GM23248 (cell line): ENCODE results near the gene ZBTB8A. TPM values are rescaled to one million over a fixed set of nuclear protein-coding genes. Genes with fewer than 3 reads are reported as not detected.

Source experiments
- DNase-seq: peaks from one replicate; pipeline ENCODE4 v3.0.0-alpha.2; 2015
- H2AFZ ChIP-seq: fragments of 200-600 bp; sonication (generic); 2 replicates; pipeline ENCODE4 v1.6.1; 2016; ENCODE audit warnings: antibody characterized with exemption
- H3F3A ChIP-seq: fragments of 200-600 bp; sonication (generic); 2 replicates; pipeline ENCODE4 v1.6.1; 2016; ENCODE audit warnings: mild to moderate bottlenecking, antibody characterized with exemption, mixed run types; ENCODE audit not compliant: insufficient read depth
- H3K27ac ChIP-seq: fragments of 200-600 bp; sonication (generic); 2 replicates; pipeline ENCODE4 v1.5.1; 2016; ENCODE audit warnings: mild to moderate bottlenecking
- H3K27me3 ChIP-seq: fragments of 200-600 bp; sonication (generic); replicated peaks from 2 replicates; pipeline ENCODE4 v1.6.1; 2016; ENCODE audit warnings: mild to moderate bottlenecking; ENCODE audit not compliant: insufficient read depth
- H3K36me3 ChIP-seq: fragments of 200-600 bp; sonication (generic); 2 replicates; pipeline ENCODE4 v1.6.1; 2016; ENCODE audit warnings: low read depth, mild to moderate bottlenecking
- H3K4me1 ChIP-seq: fragments of 200-600 bp; sonication (generic); 2 replicates; pipeline ENCODE4 v1.6.1; 2016; ENCODE audit warnings: mild to moderate bottlenecking; ENCODE audit not compliant: insufficient read depth
- H3K4me2 ChIP-seq: fragments of 200-600 bp; sonication (generic); one replicate; pipeline ENCODE4 v1.6.1; 2016; ENCODE audit warnings: mild to moderate bottlenecking; ENCODE audit not compliant: unreplicated experiment
- H3K4me3 ChIP-seq: fragments of 200-600 bp; sonication (generic); 2 replicates; pipeline ENCODE4 v1.5.1; 2016; ENCODE audit warnings: mild to moderate bottlenecking
- H3K79me2 ChIP-seq: fragments of 200-600 bp; sonication (generic); 2 replicates; pipeline ENCODE4 v1.6.1; 2016; ENCODE audit warnings: mild to moderate bottlenecking; ENCODE audit not compliant: insufficient read depth
- H3K9ac ChIP-seq: fragments of 200-600 bp; sonication (generic); 2 replicates; pipeline ENCODE4 v1.6.1; 2016; ENCODE audit warnings: mild to moderate bottlenecking
- H3K9me2 ChIP-seq: fragments of 200-600 bp; sonication (generic); 2 replicates; pipeline ENCODE4 v1.6.1; 2016; ENCODE audit warnings: mixed run types, mild to moderate bottlenecking, moderate library complexity; ENCODE audit not compliant: insufficient read depth
- H3K9me3 ChIP-seq: fragments of 200-600 bp; sonication (generic); one replicate; pipeline ENCODE4 v1.6.1; 2017; ENCODE audit warnings: low read depth
- H4K20me1 ChIP-seq: fragments of 200-600 bp; sonication (generic); 2 replicates; pipeline ENCODE4 v1.6.0; 2016; ENCODE audit not compliant: insufficient read depth
- EZH2 ChIP-seq: fragments of 200-600 bp; sonication (generic); IDR thresholded peaks from 2 replicates; pipeline ENCODE4 v1.6.1; 2018; ENCODE audit warnings: antibody characterized with exemption, mild to moderate bottlenecking; ENCODE audit not compliant: insufficient read depth, poor library complexity, severe bottlenecking
- EZH2phosphoT487 ChIP-seq: fragments of 200-600 bp; sonication (generic); IDR thresholded peaks from 2 replicates; pipeline ENCODE4 v1.6.1; 2018; ENCODE audit warnings: antibody characterized with exemption, moderate library complexity, mild to moderate bottlenecking, low read depth; ENCODE audit not compliant: insufficient read depth
- WGBS, 2 experiments: methylation state at CpG; one replicate each; pipeline ENCODE4 v1.1.6; 2015 to 2017; ENCODE audit warnings: low lambda C conversion rate in 2 of 2, low coverage in 1 of 2; ENCODE audit errors: missing lambda C conversion rate in 2 of 2; 5-methylcytosine and 5-hydroxymethylcytosine counted together
- in situ Hi-C: fragments of 300-500 bp; cut with MboI; formaldehyde crosslinking; loops from 2 replicates; pipeline ENCODE4 v1.15.0; 2020
- polyA plus RNA-seq: library from polyadenylated mRNA; unstranded; fragments of >200 nt; fragmentation: Nextera tagmentation; extraction: Ambion mirVana; gene quantifications from 2 replicates; pipeline ENCODE4 v1.2.1, GENCODE V29; 2016
- total RNA-seq: library from RNA; depleted of rRNA; stranded (reverse); fragments of >200 nt; shearing (Covaris generic); gene quantifications from 2 replicates; pipeline ENCODE4 v1.2.3, GENCODE V29; 2014

ZBTB8A gene
- total and polyA plus RNA-seq, 2 experiments from 2014 or later, result 5.6 to 8.5 TPM

DNA sequence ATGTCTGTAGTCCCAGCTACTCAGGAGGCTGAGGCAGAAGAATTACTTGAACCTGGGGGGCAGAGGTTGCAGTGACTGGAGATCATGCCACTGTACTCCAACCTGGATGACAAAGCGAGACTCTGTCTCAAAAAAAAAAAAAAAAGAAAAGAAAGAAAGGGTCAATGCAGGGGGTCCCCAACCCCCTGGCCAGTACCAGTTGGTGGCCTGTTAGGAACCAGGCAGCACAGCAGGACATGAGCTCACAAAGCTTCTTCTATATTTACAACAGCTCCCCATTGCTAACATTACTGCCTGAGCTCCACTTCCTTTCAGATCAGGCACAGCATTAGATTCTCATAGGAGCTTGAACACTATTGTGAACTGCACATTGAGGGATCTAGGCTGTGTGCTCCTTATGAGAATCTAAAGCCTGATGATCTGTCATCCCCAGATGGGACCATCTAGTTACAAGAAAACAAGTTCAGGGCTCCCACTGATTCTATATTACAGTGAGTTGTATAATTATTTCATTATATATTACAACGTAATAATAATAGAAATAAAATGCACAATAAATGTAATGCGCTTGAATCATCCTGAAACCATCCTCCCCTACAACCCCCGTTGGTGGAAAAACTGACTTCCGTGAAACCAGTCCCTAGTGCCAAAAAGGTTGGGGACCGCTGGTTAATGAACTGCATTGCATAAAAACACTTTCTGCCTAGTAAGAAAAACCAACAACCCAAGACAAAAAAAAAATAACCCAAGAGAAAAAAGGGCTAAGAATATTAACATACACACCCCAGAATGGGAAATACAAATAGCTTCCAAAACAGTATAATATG, 108.3 kb downstream of the ZBTB8A start:
- Histone ChIP-seq H3F3A (peaks cover 23% of the 10 kb centered on the region; the same call in 1 of the 2 replicates), H4K20me1 (no peaks in the 10 kb centered on the region), H3K4me3 (no peak overlapping the region), H3K27me3 (no peaks in the 10 kb centered on the region), H2AFZ (no peak overlapping the region), H3K36me3 (peaks cover 3% of the 10 kb centered on the region; the same call in 1 of the 2 replicates), H3K9me3 (no peaks in the 10 kb centered on the region), H3K9me2 (no peaks in the 10 kb centered on the region), H3K27ac (no peak overlapping the region), H3K79me2 (peaks cover 87% of the 10 kb centered on the region), H3K4me1 (peaks cover 12% of the 10 kb centered on the region), H3K9ac (no peak overlapping the region), H3K4me2 (no peak overlapping the region)
- WGBS, 2 experiments, result 79 to 84% methylated on average over 5 to 6 of the region's 6 CpGs
- DNase-seq, result no peak
- in situ Hi-C loops, result no loop called here
- no peak for TF ChIP-seq EZH2
- TF ChIP-seq EZH2phosphoT487, result no peak

- Histone ChIP-seq H3K4me2 (peak within 1 kb of the TSS; percentile 99), H4K20me1 (no peaks in the 10 kb centered on the region), H3K9me3 (no peaks in the 10 kb centered on the region), H2AFZ (peak within 1 kb of the TSS; percentile 94), H3K9ac (peak within 1 kb of the TSS; percentile 98), H3K27ac (peak within 1 kb of the TSS; percentile 99), H3K4me3 (peak within 1 kb of the TSS; percentile 89), H3K36me3 (peaks cover 24% of the 10 kb centered on the region; the same call in 1 of the 2 replicates), H3K4me1 (peaks cover 20% of the 10 kb centered on the region), H3F3A (peaks cover 25% of the 10 kb centered on the region; the same call in 1 of the 2 replicates), H3K9me2 (no peaks in the 10 kb centered on the region), H3K27me3 (no peaks in the 10 kb centered on the region), H3K79me2 (peaks cover 87% of the 10 kb centered on the region)
- peak; percentile 98 for DNase-seq
- 1 to 2% methylated on average over 21 of the region's 21 CpGs for WGBS, 2 experiments
- no peak for TF ChIP-seq EZH2phosphoT487
- no peak for TF ChIP-seq EZH2
- in situ Hi-C loops, result no loop called here
These were observed 111.1 kb downstream of the ZBTB8A start, which contains the start of gene ZBTB8OS for GRCh38 chr1:32650248-32650751. TSS of gene ZBTB8OS (minus strand) at chr1:32650550. CDS start at chr1:32650529, 21 bp downstream.

- peaks cover 87% of the 10 kb centered on the region for H3K79me2 ChIP-seq
- no peaks in the 10 kb centered on the region for H3K27me3 ChIP-seq
- peak; percentile 99 for DNase-seq
- peak within 1 kb of the TSS; percentile 99 for H3K27ac ChIP-seq
- H3K9me2 ChIP-seq, result no peaks in the 10 kb centered on the region
- TF ChIP-seq EZH2phosphoT487, result no peak
- no peak for TF ChIP-seq EZH2
- H3K4me3 ChIP-seq, result peak within 1 kb of the TSS; percentile 89
- peaks cover 20% of the 10 kb centered on the region for H3K4me1 ChIP-seq
- WGBS, 2 experiments, result 0 to 1% methylated on average over 38 to 66 of the region's 67 CpGs
- H3K4me2 ChIP-seq, result peak within 1 kb of the TSS; percentile 99
- H3K36me3 ChIP-seq, result peaks cover 23% of the 10 kb centered on the region; the same call in 1 of the 2 replicates
- in situ Hi-C loops, result no loop called here
- peak within 1 kb of the TSS; percentile 94 for H2AFZ ChIP-seq
- H3K9me3 ChIP-seq, result no peaks in the 10 kb centered on the region
- H3K9ac ChIP-seq, result peak within 1 kb of the TSS; percentile 98
- peaks cover 28% of the 10 kb centered on the region; the same call in 1 of the 2 replicates for H3F3A ChIP-seq
- H4K20me1 ChIP-seq, result no peaks in the 10 kb centered on the region
These were observed 111.7 kb downstream of the ZBTB8A start, which contains the start of gene RBBP4 for GRCh38 chr1:32650752-32651460. TSS of gene RBBP4 (plus strand) at chr1:32651208. CDS start at chr1:32651307, 99 bp downstream.

DNA sequence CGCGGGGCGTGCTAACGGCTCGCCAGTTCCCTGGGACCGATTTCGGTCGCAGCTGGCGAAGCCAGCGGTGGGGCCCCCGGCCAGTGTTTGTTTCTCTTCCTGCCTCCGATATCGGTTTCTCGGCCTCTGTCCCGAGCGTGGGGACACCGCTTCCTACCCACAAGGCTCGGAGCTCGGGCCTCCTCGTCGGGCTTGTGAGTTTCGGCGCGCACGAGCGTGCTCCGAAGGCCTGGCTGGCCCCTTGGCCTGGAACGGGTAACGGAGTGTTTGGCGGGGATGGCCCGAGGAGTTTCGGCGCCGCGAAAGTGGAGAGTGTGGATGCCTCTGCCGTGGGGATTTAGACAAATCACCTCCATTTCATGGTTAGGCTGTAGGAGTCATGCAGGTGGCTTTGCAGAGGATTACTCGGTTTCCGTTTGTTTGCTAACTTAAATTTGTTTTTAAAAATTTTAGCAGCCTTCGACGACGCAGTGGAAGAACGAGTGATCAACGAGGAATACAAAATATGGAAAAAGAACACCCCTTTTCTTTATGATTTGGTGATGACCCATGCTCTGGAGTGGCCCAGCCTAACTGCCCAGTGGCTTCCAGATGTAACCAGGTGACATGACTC, 112.3 kb downstream of the ZBTB8A start:
- TF ChIP-seq EZH2 (no peak), EZH2phosphoT487 (no peak)
- Histone ChIP-seq H3K27me3 (no peaks in the 10 kb centered on the region), H3K4me1 (peaks cover 20% of the 10 kb centered on the region), H3K9me3 (no peaks in the 10 kb centered on the region), H2AFZ (peak overlapping the region; percentile 84), H3F3A (peaks cover 28% of the 10 kb centered on the region; the same call in 1 of the 2 replicates), H3K36me3 (peaks cover 23% of the 10 kb centered on the region; the same call in 1 of the 2 replicates), H3K4me3 (peak overlapping the region; percentile 89), H3K9ac (peak overlapping the region; percentile 98), H3K27ac (peak overlapping the region; percentile 99), H3K79me2 (peaks cover 87% of the 10 kb centered on the region), H3K4me2 (peak overlapping the region; percentile 91), H3K9me2 (no peaks in the 10 kb centered on the region), H4K20me1 (no peaks in the 10 kb centered on the region)
- in situ Hi-C loops, result no loop called here
- DNase-seq, result peak; percentile 76
- 2% methylated on average over 42 to 43 of the region's 43 CpGs for WGBS, 2 experiments
